NB4 (cell line): Measurements from ENCODE around the gene CHRNG.

Source experiments
- MAX ChIP-seq: IDR thresholded peaks from 2 replicates; pipeline ENCODE4 v1.6.1; 2011; ENCODE audit warnings: low read depth, low read length
- POLR2A ChIP-seq: IDR thresholded peaks from 2 replicates; pipeline ENCODE4 v1.6.1; 2011; ENCODE audit warnings: mild to moderate bottlenecking; ENCODE audit not compliant: insufficient read length; ENCODE audit errors: extremely low read depth
- TF ChIP-seq, protein P1 (sequence below): IDR thresholded peaks from one replicate; pipeline ENCODE4 v1.5.1; 2012; ENCODE audit warnings: low read depth, low read length

- TF ChIP-seq POLR2A (no peak), MAX (no peak)
- TF ChIP-seq, protein P1, sequence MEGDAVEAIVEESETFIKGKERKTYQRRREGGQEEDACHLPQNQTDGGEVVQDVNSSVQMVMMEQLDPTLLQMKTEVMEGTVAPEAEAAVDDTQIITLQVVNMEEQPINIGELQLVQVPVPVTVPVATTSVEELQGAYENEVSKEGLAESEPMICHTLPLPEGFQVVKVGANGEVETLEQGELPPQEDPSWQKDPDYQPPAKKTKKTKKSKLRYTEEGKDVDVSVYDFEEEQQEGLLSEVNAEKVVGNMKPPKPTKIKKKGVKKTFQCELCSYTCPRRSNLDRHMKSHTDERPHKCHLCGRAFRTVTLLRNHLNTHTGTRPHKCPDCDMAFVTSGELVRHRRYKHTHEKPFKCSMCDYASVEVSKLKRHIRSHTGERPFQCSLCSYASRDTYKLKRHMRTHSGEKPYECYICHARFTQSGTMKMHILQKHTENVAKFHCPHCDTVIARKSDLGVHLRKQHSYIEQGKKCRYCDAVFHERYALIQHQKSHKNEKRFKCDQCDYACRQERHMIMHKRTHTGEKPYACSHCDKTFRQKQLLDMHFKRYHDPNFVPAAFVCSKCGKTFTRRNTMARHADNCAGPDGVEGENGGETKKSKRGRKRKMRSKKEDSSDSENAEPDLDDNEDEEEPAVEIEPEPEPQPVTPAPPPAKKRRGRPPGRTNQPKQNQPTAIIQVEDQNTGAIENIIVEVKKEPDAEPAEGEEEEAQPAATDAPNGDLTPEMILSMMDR: no peak
Observed at GRCh38 chr2:232532419-232532818, 7.1 kb upstream of the CHRNG start.
